HG03439 (cell line): ENCODE data around the gene PNCK.
"Not testable (repeated sequence)": the region's sequence is repeated elsewhere in the genome, so short reads cannot be mapped to it uniquely, and the experiment has no call there.

Experiments used
- ATAC-seq: cut with Tn5 transposase; IDR thresholded peaks from one replicate; pipeline ENCODE4 v1.9.1; 2021; ENCODE audit warnings: mild to moderate bottlenecking, moderate library complexity; ENCODE audit not compliant: unreplicated experiment

Gene PNCK

GRCh38 chrX:153699210-153699783 lies 25.7 kb upstream of the PNCK start:
- not testable (repeated sequence) for ATAC-seq

DNA sequence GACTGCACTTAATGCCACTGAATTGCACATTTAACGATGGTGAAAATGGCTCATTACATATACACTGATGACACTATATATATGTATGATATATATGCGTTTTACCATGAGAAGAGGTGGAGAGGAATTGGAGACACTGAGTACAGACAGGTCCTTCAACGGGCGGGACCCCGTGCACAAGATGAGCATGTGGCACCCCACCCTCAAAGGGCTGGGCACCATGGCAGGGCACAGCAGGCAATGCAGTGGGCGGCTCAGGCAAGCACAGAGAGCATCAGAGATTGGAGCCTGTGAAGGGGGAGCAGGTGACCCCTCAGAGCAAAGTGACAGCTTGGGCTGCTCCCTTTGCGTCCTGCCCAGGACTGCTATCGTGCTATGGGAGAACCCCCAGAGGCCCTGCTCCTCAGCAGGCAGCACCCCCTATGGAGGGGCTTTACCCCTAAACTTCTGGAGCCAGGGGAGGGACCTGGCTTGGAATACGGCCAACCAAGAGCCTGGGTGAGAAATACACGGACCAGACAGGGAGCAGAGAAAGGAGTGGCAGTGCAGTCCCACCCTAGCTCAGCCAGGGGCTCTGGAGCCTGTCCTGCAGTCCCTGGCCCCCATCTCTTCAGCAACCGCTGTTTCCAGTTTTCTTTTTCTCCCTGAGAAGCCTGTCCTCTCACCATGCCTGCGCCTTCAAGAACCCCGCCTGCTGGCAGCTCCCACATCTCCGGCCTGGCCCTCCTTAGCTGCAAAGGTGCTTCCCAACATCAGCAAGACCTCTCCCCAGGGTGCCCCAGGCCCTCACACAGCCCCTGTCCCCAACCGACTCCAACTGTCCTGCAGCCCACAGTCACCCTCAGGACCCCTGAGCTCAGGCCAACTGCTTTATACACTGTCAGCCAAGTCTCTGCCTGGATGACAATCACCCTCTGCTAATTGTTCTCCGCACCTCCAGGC lies 24.6 kb upstream of the PNCK start:
- no peak for ATAC-seq

DNA sequence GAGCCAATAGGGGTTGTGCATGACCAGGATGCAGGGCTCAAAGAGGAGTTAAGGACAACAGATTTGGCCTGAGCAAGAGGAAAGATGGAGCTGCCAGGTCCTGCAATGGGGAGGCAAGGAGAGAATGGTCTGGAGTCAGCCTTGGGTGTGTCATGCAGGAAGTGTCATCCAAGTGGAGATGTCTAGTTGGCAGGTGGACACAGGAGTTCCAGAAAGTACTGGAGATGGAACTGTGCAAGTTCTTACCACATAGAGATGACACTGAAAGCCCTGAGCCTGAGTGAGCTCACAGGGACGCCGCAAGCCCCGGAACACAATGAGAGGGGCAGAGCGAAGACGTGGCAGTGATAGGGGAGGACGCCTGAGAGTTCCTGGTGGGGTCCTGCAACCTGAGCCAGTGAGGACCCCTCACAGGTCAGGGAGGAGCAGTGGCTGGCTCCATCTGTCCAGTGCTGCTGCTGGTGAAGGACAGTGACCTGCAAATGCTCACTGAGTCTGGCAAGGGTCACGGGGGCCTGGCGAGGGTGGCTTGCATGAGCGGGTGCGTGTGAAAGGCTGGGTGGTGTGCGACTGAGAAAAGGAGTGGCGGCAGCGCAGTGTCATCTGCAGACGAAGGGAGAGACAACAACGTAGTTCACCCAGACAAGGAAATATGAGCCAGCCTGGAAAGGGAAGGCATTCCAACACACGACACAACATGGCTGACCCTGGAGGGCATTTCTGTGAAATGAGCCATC lies 23.5 kb upstream of the PNCK start:
- ATAC-seq = not testable (repeated sequence)

GRCh38 chrX:153696538-153696937 lies 22.9 kb upstream of the PNCK start:
- not testable (repeated sequence) for ATAC-seq

- no peak for ATAC-seq
Measured at GRCh38 chrX:153696100-153696499, 22.5 kb upstream of the PNCK start.

- no peak for ATAC-seq
Measured at GRCh38 chrX:153694687-153695270, 21.2 kb upstream of the PNCK start.

- ATAC-seq = not testable (repeated sequence)
Measured at GRCh38 chrX:153694256-153694655, 20.6 kb upstream of the PNCK start.

DNA sequence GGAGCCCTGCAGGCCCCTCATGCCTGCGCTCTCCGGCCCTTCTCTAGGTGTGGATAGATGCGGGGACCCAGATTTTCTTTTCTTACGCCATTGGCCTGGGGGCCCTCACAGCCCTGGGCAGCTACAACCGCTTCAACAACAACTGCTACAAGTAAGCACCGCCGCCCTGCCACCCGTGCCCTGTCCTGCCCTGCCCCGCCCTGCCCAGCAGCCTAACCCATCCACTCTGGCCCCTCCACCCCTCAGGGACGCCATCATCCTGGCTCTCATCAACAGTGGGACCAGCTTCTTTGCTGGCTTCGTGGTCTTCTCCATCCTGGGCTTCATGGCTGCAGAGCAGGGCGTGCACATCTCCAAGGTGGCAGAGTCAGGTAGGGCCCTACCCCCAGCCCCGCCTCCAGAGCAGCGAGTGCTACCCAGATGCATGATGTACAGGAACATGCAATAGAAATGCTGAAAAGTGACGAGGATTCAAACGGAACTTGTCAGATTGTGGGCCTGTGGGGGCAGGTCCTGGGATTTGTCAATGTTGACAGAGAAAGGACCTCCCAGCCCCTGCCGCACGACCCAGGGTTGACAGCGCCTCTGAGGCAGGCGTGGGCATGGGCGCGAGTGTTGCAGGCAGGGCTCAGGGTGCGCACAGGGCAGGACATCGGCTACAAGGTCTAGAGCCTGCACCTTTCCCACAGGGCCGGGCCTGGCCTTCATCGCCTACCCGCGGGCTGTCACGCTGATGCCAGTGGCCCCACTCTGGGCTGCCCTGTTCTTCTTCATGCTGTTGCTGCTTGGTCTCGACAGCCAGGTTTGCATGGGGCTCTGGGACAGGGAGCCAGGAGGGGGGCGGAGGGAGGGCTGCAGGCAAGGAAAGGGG lies 19.8 kb upstream of the PNCK start:
- no peak for ATAC-seq

- no peak for ATAC-seq
Measured at GRCh38 chrX:153692611-153693156, 19.1 kb upstream of the PNCK start.

- no peak for ATAC-seq
Measured at GRCh38 chrX:153692003-153692402, 18.4 kb upstream of the PNCK start.

DNA sequence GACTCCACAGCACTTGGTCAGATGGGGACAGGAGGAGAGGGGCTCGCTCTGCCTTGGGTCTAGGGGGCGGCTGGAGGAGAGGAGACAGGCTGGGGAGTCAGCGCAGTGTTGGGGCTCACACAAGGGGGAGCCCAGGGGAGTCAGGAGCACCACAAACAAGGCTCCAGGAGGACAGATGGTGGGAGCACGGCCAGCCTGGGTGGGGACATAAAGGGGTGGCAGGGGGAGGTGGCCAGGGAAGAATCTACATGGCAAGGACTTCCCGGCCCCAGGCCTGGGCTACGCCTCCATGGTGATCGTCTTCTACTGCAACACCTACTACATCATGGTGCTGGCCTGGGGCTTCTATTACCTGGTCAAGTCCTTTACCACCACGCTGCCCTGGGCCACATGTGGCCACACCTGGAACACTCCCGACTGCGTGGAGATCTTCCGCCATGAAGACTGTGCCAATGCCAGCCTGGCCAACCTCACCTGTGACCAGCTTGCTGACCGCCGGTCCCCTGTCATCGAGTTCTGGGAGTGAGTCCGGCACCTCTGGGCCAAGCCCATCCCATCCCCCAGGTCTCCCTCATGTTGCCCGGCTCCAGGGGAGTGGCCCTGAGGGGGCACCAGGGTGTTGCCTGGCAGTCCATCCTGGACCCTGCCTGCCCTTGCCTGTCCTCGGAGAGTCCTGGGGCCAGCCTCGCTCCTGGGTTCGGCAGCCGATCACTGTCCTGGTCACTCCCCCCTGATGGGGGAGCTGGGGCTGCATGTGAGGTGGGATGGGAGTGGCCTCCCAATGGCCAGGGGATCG lies 17.6 kb upstream of the PNCK start:
- not testable (repeated sequence) for ATAC-seq

GRCh38 chrX:153690466-153690865 lies 16.9 kb upstream of the PNCK start:
- ATAC-seq = no peak

DNA sequence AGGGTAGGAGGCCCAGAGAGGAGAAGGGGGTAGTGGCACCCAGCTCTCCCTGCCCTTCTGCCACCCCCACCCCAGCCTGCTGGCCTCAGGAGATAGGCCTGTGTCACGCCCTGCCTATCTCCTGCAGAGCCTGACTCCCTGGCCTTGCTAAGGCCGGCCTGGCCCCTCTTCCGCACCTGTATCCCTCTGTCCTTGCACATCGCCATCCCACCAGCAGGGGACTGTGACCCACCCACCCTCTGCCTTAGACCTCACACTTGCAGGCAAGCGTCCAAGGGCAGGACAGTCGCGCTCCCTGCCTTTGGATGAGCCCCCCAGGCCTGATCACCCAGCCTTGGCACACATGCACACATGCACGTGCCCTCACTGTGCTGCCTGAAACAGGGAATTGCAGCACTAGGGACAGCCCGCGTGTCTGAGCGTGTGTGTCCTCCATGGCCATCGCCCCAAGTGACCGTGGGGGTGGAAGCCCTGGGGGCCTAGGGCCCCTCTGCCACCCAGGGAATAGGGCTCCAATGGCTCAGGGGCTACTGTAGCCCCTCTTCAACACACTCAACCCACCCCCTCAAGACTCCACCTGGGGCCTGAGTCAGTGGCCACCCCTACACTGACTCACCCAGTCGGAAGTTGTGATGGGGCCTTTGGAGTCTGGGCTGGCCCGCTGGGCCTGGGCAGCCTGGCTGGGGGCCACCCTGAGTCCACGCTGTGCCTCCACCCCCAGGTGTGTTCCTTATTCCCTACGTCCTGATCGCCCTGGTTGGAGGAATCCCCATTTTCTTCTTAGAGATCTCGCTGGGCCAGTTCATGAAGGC lies 16.2 kb upstream of the PNCK start:
- ATAC-seq = no peak

DNA sequence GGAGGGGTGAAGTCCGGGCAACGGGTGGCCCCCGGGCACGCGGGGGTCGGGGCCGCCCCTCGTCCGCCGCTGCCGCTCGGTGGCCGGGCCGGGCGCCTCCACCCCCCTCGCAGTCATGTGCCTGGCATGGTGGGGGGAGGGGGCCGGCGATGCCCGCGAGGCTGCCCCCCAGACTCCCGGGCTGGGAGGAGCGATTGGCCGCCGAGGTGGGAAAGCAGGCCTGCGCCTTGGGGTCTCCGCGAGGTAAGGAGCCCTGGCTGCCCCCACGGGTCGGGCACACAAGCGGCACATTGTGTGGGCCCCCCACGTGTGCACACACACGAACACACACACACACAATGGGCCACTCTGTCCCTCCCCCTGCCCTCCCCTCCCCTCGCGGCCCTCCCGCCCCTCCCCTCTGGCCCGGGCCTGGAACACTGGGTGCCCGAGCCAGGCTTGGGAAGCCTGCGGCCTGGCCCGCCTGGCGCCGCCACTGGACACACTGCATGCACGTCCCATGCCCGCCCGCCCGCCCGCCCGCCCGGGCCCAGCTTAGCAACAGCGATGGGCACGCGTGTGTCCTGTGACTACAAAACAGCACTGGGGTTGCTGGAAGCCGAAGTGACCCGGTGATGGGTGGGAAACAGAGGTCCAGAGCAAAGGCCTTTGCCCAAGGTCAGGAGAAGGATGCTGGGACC lies 15.4 kb upstream of the PNCK start:
- no peak for ATAC-seq

DNA sequence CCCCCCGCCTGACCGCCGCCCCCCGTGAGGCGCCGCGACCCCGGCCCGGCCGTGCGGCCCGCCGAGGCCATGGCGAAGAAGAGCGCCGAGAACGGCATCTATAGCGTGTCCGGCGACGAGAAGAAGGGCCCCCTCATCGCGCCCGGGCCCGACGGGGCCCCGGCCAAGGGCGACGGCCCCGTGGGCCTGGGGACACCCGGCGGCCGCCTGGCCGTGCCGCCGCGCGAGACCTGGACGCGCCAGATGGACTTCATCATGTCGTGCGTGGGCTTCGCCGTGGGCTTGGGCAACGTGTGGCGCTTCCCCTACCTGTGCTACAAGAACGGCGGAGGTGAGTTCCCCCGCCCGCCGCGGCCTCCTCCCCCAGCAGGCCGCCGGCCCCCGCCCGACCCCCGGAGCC lies 14.9 kb upstream of the PNCK start:
- no peak for ATAC-seq

GRCh38 chrX:153688071-153688470 lies 14.5 kb upstream of the PNCK start:
- no peak for ATAC-seq

DNA sequence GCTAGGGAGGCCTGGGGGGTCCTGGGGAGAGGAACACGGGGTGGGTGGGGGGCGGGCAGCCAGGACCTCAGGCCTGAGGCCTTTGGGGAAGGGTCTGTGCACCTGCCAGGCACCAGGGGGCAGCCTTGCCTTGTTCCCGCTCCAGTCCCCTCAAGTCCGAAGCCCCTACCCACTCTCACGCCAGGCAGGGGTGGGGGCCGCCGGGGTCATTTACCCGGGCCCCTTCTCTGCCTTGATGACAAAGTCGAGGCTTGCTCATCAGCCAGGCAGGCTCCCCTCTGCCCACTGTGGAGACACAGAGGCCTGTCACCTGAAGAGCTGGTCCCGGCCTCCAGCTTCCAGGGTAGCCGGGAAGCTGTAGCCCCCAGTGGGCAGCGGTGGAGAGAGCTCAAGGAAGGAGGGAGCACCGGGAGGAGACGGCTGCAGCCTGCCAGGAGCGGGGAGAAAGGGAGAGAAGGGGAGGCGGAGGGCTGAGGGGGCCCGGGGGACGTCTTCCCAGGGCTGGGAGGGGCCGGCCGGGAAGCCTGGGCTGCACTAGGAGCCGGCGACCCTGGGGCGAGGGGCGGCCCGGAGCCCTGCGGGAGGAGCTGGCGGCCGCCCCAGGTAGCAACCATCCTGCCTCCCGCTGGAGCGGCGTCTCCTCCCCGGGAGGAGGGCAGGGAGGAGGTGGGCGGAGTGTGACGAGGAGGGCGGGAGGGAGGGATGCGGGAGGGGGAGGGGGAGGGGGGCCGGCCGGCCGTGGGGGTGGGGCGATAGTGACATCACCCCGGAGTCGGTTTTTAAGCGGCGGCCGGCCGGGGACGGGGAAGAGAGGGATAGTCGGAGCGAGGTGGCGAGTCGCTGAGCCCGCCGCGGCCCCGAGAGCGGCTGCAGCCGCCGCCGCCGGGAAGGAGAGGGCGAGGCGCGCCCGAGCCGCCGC lies 13.8 kb upstream of the PNCK start, which contains the start of gene SLC6A8:
SLC6A8 (plus strand) TSS at position 806 of the 919 bp plus-strand sequence. CDS start 649 bp downstream, outside the sequence.
- ATAC-seq = no peak
